Stimulated activated CD8-positive, alpha-beta memory T cell treated with anti-CD3 and anti-CD28 coated beads, Interleukin-2, amount 100 ng/mL, for 48 hours (primary cell): Measurements from ENCODE around the gene WNT5B.
A peak's percentile ranks its signal among the peaks of the same experiment; 100 is the strongest.

Experiments
- DNase-seq, 2 donors: peaks; one replicate each; pipeline ENCODE4 v3.0.0-alpha.2; 2020; ENCODE audit warnings: low read depth in 2 of 2

The WNT5B gene

DNA sequence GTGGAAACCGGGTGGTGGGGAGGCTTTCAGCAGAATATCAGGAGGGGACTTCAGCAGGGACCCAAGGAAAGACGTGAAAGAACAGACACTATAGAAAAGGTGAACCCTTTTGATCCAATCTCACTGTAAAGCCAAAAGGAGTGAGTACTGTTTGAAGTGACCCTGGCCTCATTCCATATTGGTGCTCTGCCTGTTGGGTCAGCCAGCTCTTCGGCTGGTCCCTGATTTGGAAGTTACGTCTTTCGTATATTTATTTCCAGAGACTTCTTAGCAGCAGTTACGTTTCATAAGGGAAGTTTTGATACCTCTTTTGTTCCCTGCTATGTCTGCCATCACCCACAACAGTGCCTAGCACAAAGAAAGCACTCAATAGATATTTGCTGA, 21.9 kb downstream of the WNT5B start:
- no peak for DNase-seq

DNA sequence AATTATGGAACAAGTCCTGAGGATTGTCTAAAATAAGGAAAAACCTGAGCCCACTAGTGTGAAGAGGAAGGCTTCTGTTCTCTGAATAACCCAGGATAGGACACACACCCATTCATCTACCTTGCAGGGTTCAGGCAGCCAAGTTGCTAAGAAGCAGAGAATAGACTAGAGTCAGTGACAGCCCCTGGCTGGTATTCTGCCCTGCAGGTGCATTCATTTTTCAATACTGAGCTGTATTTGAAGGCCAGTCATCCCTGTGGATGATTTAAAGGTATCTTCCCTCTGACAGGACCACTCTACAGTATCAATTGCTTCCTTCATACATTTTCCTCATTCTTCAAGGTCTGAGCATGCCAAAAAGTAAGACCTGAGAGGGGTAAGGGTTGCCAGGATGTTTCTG, 22.9 kb downstream of the WNT5B start:
- DNase-seq, result no peak

DNA sequence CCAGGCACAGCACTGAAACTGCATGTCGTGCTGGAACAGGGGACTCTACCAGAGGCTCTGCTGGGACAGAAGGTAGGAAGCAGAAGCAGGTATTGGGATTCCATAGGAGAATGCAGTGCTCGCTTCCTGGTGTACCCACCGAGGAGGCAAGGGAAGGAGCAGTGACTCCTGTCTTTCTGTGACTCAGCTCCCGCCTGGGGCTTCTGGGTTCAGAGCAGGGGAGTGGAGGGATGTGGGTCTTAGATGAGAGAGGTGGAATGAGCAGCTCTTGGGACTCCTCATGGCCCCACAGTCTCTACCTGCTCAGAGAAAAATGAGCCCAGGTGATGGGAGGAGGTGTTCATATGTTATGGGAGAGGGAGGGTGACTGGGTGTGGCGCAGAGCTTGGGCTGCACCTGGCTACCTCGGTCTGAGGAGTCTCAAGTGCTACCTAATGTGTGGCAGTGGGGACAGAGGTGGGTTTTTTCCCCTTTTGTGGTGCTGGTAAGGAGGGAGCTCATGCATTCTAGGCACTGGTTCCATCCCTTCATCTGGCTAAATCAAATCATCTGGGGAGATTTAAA, 26.3 kb downstream of the WNT5B start:
- DNase-seq, result no peak

DNA sequence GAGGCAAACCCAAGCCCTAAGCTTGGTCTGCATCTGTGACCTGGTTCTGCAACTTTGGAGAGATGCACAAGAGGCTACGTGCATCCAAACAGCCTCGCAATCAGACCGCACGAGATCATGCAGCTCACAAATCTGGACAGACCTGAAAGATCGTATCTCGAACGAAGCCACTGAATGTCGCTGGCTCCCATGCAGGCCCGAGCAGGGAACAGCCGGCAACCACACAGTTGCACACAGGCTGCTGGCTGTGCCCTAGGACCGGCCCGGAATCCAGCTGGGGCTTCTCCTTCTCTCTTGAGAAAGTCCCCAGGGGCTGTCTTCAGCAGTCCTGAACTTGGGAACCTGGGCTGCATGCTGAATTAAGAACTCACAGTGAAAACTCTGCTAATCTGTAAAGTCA, 27.9 kb downstream of the WNT5B start:
- no peak for DNase-seq

DNA sequence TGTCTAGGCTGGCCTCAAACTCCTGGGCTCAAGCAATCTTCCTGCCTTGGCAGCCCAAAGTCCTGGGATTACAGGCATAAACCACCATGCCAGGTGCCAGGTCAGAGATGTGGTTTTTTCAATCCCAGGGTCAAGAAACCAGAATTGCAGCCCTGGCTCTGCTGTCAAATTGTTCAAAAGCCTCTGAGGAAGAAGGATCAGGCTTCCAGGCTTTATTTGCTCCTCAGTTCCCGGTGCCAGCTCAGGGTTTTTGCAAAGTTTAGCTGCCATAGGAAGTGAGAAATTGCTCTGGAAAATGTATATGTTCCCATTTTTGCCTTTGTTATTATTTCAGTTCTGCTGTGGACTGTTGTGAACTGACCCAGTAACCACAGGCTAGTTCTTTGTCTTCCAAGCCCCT, 28.7 kb downstream of the WNT5B start:
- DNase-seq, result no peak

DNA sequence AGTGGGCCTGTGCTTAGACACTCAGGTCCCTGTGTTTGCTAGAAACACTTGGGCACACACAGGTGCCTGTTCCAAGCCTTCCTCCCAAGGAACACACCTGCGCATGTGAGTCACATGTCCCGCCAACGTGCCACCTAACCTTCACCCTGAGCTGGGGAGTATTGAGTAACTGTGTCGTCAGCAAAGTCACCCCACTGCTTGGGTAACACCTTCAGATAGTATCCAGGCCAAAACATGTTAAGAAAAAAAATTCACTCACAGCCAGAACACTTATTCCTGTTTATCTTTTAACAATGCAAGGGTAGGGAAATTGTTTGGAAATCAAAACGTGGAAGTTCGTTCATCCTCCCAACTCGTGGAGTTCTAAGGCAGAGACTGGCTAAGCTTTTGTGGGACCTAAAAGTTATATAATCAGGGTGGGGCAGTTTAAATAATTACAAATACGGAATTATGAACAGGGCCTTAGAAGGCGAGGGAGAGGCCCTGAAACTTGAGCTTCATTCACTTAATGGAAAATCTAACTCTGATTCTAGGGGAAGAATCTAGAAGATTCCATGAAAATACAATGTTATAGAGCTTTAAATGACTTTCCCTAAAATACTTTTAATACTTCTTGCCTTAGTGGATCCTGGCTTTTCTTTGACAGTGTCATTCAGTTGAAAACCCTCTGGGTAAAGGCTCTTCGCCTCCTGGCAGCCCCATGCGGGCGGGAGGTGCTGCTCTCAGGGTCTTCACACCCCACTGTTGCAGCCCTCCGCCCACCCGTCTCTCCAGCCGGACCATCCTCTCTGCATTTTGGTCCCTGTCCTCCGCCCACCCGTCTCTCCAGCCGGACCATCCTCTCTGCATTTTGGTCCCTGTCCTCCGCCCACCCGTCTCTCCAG, 31.5 kb downstream of the WNT5B start:
- DNase-seq, result peak in 1 of 2 donors; percentile 25

DNA sequence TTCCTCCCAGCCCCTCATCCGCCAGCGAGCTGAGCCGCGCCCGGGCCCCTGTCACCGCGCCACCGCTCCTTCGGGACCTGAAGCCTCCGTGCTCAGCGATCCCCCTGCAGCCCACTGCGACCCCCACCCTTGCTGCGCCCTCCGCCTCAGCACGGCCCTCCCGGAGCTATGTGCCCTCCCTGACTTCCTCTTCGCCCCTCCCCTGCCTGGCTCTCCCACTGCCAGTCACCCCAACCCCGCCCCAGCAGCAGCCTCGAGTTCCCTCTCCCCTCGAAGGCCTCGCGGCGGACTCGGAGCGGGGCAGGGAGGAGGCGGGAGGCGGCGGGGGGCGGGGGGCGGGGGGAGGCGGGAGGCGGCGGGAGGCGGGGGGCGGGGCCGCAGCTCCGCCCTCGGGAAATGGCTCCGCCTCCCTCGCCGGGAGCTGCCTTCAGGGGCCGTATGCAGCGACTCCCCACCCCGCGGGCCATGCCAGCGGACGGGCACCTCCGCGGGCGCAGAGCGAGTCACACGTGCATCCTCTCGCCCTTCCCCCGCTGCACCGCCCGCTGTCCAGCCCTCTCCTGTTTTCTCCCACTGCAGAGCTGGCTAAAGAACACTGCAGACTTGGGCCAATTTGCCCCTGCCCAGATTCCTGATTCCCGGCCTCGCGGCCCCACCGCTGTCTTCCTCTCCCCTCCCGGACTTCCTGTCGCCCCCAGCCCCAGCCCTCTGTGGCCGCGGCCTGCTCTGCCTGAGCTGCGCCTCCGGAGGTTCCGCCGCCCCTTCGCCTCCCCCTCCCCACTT, 32.7 kb downstream of the WNT5B start:
- DNase-seq, result peak; percentile 70 to 76

DNA sequence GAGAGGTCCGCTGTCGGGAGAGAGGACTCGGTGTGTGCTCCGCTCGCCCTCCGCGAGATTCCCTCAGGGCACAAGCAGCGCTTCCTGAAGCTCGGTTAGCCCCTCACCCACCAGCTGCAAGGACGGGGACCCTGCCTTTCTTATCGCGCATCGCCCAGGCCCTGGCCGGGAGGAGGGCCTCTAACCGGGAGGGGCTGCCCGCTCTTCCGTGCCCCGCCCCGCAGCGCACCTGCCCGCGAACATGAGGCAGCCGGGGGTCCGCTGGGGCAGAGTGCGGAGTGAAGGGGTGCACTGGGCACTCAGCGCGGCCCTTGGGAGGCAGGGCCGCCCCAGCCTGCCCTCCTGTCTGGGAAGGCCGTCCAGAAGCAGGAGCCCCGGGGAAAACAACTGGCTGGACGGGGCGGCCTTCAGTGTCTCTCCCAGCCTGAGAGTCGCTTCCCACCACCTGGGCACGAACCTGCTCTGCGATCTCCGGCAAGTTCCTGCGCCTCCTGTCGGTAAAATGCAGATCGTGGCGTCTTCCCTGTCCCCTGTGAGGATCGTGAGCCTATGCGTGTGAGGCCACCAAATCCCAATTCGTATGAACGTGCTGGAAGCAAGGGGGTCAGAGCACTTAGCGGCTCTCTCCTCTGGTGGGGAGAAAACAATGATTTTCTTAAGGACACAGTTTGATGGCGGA, 33.9 kb downstream of the WNT5B start:
- no peak for DNase-seq

DNA sequence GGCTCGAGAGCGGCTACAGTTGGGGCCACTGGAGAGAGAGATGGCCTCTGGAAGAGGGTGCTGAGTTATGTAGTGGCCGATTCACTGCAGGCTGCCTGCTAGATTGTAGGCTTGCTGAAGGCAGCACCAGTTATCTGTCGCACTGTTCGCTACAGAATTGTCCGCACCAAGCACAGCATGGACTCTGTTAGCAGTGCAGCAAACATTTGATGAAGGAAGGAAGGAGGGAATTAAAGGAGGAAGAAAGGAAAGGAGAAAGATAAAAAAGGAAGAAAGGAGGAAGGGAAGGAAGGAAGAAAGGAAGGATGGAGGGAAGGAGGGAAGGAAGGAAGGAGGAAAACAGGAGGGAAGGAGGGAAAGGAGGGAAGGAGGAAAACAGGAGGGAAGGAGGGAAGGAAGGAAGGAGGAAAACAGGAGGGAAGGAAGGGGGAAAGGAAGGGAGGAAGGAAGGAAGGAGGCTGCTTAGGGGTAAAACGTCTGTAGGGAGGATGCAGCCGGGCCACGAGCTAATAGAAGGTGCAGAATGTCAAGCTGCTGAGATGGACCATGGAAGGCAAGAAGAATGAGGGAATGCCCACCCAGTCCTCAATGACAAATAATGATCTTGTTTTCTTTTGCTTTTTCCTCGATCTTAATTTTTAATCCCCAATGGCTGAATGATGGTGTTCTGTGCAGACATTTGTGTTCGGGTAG, 34.6 kb downstream of the WNT5B start:
- no peak for DNase-seq

DNA sequence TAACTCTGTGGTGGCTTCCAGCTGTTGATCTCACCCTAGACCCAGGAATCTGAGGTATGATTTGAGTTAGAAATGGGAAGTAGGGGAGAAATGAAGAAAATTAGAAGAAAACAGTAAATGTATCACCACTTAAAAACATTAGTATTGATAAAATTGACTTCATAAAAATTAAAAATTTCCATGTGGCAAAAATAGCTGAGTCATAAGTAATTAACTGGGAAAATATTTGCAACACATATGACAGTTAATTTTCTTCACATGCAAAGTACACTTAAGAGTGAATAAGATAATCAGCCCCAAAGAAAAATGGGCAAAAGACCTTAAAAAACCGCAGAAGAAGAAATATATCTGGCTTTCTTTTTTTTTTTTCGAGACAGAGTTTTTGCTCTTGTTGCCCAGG, 36.3 kb downstream of the WNT5B start:
- DNase-seq, result no peak

DNA sequence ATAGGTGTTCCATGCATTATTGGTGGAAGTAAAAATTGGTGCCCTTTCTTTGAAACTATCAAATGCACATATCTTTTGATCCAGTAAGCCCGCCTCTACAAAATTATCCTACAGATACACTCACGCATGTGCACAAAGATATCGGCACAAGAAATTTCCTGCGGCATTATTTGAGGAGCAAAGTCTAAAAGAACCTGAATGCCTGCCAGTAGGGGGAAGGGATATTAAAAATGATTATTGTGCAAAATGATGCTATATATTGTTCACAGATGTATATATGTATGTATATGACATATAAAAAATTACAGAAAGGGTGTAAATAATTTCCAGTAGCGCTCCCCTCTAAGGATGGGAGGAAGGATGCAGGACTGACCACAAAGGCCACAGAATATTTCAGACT, 37.2 kb downstream of the WNT5B start:
- no peak for DNase-seq

DNA sequence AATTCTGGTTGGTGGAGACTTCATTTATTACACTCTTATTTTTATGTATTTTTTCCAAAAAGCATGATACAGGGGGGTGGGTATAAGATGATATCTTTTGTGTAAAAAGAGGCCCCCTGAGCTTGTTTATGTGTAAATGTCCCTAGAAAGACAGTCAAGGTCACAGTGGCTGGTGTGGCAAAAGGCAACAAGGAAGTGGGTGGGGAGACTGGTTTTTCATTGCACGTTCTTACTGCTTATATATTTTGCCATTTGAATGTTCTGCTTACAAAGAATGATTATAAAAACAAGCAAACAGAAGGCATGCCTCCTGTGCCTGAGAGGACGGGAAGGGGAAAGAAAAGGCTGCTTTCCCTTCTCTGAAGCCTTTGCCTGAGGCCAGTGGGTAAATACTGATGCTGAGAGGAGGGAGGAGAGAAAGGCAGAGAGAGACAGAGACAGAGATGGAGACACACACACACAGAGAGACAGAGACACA, 37.7 kb downstream of the WNT5B start:
- no peak for DNase-seq

DNA sequence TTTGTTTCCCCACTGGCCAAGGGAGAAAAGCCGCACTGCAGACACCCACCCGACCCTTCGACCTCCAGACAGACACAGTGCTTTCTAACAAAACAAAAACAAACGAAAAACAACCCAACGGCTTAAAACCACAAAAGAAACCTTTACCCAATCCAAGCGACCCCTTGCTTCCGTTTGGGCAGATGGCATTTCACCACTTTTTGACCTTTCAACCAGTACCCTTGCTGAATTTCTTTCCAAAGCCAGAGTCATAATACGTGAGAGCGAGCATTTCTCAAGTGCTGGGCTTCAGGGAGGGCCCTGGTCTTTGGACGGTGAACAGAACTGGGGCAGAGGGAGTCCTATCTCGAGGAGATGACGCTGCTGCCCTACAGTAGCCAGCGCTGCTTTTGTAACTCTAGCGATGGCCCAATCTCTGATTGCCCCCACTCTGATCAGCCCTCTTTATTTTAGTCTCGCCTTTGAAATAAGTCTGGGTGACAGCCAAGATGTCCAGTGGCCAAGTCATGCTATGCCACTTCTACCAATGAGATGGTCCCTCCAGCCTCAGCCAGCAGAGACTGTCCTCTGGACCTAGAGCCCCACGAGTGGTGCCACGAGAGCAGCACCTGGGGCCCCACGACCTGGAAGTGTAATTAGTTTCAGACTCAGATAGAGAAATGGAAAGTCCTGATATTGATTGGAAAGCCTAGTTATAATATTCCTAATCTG, 40.0 kb downstream of the WNT5B start:
- no peak for DNase-seq

DNA sequence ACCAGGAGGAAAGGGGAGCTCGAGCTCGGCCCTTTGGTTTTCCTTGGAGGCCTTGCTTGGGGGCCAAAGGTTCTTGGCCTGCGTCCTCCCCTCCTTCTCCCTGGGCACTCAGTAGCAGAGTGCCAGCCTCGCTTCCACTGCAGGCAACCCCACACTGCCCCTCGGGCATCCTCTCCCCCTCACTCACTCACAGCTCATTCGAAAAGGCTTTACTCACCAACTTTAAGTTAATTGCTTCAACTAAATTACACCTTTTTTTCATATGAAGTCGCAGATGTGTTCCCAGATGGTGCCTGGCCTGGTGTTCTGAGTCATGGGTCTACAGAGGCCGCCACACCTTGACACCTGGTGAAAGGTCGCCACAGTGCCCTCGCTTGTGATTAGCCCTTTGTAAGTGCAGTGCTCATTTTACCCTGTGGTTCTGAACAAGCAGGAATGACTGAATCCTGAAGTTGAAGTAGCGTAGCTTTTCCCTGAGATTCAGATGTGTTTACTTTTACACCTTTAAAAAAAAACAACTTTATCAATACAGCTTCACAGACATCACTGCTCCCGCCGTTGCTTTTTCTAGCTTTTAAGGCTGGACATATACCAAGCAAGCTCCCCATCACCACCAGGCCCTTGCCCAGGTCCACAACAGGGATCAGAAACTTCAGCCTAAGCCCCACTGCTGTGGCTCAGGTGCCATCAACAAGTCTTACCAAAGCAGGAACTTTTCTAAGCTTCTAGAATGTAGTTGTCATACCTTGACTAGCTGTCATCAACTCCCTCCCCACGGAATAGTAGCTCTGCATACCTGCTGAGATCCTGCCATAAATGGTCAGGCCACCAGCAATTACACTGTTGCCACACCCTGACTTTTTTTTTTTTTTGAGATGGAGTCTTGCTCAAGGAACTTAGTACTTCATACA, 41.6 kb downstream of the WNT5B start:
- DNase-seq, result no peak

DNA sequence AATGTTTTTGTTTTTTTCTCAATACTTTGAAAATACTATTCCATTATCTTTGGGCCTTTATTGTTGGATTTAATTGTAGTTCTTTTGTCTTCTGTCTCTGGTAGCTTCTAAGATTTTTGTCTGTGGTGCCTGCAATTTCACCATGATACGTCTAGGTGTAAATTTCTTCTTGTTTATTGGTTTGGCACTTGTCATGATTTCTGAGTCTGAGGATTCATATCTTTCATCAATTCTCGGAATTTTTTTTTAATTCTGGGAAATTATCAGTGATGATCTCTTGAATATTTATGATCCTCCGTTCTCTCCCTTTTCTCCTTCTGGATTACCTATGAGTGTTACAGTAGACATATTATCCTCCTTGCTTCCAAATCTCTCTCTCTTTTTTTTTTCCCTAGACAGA, 47.0 kb downstream of the WNT5B start:
- no peak for DNase-seq

DNA sequence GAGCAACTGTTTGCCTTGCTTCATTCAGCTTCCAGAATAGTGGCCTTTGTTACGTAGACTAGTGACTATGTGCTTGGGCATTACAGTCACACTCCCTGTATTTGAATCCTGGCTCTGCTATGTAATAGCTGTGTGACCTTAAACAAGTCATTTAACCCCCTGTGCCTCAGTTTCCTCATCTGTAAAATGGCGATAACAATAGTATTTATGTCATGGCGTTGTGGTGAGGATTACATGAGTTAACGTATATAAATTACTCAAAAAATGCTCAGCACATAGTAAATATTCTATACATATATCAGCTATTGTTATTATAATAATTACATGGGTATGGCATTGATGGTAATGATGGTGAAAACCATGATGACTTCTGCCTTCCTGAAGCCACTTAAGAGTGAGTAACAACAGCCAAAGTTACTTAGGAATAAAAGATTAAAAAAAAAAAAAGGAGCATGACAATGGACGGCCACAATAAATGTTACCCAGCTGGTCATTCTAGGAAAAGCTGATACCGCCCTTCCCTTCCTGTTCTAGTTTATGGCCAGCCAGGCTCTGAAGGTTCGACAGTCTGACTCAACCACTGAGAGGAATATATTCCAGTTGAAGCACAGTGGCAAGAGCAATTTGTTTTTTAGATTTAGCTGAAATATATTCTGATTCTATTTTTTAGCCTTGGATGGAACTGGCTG, 51.9 kb downstream of the WNT5B start:
- no peak for DNase-seq

DNA sequence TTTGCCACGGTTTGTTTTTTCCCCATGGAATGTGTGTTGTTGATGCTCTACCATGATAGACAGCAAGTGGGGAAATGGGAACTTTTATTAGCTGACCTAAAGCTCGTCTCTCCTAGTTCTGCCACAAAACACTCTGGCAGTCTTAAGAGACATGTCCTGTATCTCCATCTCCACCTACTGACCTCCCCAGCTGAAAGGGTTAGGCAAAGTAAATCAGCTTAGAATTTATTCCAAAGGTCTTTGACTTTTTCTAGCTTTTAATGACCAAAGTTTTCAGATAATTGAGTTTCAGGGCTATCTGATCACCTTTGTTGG, 52.4 kb downstream of the WNT5B start:
- no peak for DNase-seq

DNA sequence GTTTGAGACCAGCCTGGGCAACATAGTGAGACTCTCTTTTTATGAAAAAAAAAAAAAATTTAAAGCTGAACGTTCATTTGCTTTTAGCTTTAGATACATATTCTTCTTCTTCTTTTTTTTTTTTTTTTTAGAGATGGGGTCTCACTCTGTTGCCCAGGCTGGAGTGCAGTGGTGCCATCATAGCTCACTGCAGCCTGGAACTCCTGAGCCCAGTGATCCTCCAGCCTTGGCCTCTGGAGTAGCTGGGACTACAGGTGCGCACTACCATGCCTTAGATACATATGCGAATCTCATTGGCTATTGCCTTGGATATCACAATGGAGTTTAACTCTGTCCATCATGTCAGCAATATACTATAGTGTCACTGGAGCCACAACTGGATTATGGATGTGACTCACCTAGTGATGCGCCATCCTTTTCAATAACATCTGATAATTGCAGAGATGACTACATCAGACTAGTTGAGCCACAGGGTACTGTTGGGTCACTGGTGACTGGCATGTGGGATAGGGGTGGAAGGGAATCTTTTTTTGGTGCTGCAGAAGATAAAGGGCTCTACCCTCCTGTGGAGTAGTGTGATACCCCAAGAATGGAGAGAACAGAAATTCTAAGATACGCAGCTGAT, 59.2 kb downstream of the WNT5B start:
- no peak for DNase-seq

DNA sequence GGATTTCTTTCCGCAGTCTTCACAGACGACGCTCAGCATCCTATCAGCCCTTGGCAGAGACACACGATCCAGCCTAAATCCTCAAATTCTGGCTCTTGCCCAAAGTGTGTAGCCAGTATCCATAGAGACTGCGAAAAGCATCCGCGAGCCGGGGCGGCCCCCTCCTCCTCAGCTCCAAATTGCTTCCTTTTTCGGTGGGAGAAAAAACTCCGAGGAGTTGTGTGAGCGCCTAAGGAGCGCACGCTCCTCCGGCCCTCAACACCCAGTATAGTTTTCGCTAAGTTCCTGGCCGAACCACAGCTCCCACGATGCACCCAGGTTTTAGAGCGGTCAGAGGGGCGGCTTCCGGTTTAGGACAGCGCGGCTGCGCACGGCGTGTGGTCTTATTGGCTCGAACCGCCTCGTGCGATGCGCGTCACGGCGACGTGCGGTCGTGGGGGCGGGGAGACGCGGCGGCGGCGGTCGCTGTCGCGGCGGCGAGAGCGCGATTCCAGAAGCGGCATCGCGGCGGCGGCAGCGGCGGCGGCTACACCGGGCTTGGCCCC, 61.6 kb downstream of the WNT5B start, which contains the start of gene ADIPOR2:
TSS of gene ADIPOR2 (plus strand) at position 493 of the 545 bp plus-strand sequence. CDS start 63,274 bp downstream, outside the sequence.
- DNase-seq, result peak; percentile 90 to 92
